Endometrial microvascular endothelial cells (primary cell): Measurements from ENCODE around the gene PAX8. TPM values are rescaled to one million over a fixed set of nuclear protein-coding genes. Genes with fewer than 3 reads are reported as not detected.

ENCODE experiments used
- in situ Hi-C: cut with HindIII; loops from 2 replicates; pipeline ENCODE4 v1.10.0; 2017; ENCODE audit warnings: low sequenced_read_pairs, low pct_unique_long_range_greater_than_20kb; ENCODE audit errors: inconsistent ontology term
- total RNA-seq: library from RNA; depleted of rRNA; stranded (reverse); fragments of >200 nt; gene quantifications from one replicate; pipeline ENCODE4 v1.2.3, GENCODE V29; 2015; ENCODE audit errors: inconsistent ontology term

Gene PAX8
- total RNA-seq, 1 donor from 2014 or later = 0.28 TPM

DNA sequence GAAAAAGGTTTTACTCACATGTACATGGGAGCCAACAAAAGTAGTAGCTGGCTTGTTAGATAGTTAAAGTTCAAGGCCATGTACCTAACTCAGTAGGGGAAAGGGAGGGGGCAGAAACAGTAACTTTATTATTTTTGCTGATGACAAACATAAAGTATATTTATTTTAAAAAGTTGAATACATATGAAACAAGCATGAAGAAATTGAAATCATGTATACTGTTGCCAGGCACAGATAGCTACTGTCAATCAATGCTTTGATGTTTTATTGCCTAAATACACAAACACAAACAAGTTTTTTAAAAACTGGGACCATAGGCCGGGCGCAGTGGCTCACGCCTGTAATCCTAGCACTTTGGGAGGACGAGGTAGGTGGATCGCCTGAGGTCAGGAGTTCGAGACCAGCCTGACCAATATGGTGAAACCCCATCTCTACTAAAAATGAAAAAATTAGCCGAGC lies 112.5 kb downstream of the PAX8 start:
- in situ Hi-C loops = no loop called here

Other genes with a start within 250 kb of the PAX8 start
- not detected for gene IL36B, start 226.1 kb downstream of the PAX8 start, total RNA-seq
- gene IL36RN, start 219.7 kb downstream of the PAX8 start, total RNA-seq = not detected
- gene IL1F10, start 211.0 kb downstream of the PAX8 start, total RNA-seq = not detected
- 0.28 TPM for gene IL1RN, start 151.3 kb downstream of the PAX8 start, total RNA-seq
- gene PSD4, start 105.0 kb downstream of the PAX8 start, total RNA-seq = 0.56 TPM
- 23.0 TPM for gene ZNG1B, start 158.8 kb upstream of the PAX8 start, total RNA-seq
- gene FOXD4L1, start 219.7 kb upstream of the PAX8 start, total RNA-seq = not detected